ENCODE data around the gene RANBP10. TPM values are rescaled to one million over a fixed set of nuclear protein-coding genes. Genes with fewer than 3 reads are reported as not detected.

The RANBP10 gene
- total and polyA plus RNA-seq, 2 experiments from 2014 or later, result 9.0 to 13.6 TPM

- Histone ChIP-seq H3K4me1 (ENCODE audit: insufficient read depth) (no peaks in the 10 kb centered on the region), H3K4me2 (no peak overlapping the region), H3K27me3 (ENCODE audit: insufficient read depth) (no peaks in the 10 kb centered on the region), H3K36me3 (ENCODE audit: insufficient read depth) (no peaks in the 10 kb centered on the region), H2AFZ (no peak overlapping the region), H3K27ac (ENCODE audit: low read depth) (no peak overlapping the region), H3K9me2 (ENCODE audit: insufficient read depth) (no peaks in the 10 kb centered on the region), H4K20me1 (replicated peaks; ENCODE audit: insufficient read depth) (peaks cover 3% of the 10 kb centered on the region), H3K4me3 (no peak overlapping the region), H3K79me2 (replicated peaks; ENCODE audit: insufficient read depth) (no peaks in the 10 kb centered on the region), H3F3A (replicated peaks; ENCODE audit: low read depth) (no peaks in the 10 kb centered on the region)
- peaks cover 8% of the 10 kb centered on the region for H3K27me3 Mint-ChIP-seq (ENCODE audit: insufficient read depth, low read depth, poor library complexity)
- H3K36me3 Mint-ChIP-seq (ENCODE audit: low read depth), result peaks cover 22% of the 10 kb centered on the region
- no peak overlapping the region; the same call in 1 of the 2 replicates for H3K27ac Mint-ChIP-seq
- ATAC-seq, result no peak
- no peak for TF ChIP-seq JUNB (IDR thresholded peaks at IDR 0.05; ENCODE audit: unreplicated experiment)
- no peak for TF ChIP-seq ZNF331 (CRISPR knock-in tag; IDR thresholded peaks at IDR 0.05; ENCODE audit: low read depth)
- no peak for TF ChIP-seq ETS1 (IDR thresholded peaks at IDR 0.05)
- TF ChIP-seq CREB1 (CRISPR knock-in tag; IDR thresholded peaks at IDR 0.05; ENCODE audit: low read depth), result no peak
- no peak for TF ChIP-seq NANOG (IDR thresholded peaks at IDR 0.05; ENCODE audit: borderline replicate concordance)
- no peak for TF ChIP-seq ZNF462 (CRISPR knock-in tag; IDR thresholded peaks at IDR 0.05)
- TF ChIP-seq EZH2phosphoT487 (IDR thresholded peaks at IDR 0.05; ENCODE audit: unreplicated experiment), result no peak
- TF ChIP-seq EZH2 (IDR thresholded peaks at IDR 0.05; ENCODE audit: low read depth, unreplicated experiment), result no peak
- TF ChIP-seq POLR2AphosphoS5 (IDR thresholded peaks at IDR 0.05; ENCODE audit: low read depth), result no peak
- no peaks in the 10 kb centered on the region; the same call in 2 of the 3 replicates for H3K9me3 Mint-ChIP-seq
- no peaks in the 10 kb centered on the region for H3K4me1 Mint-ChIP-seq
- H3K4me3 Mint-ChIP-seq, result no peak overlapping the region
- DNase-seq (ENCODE audit: low spot score), result no peak
These were observed 65.2 kb downstream of the RANBP10 start for GRCh38 chr16:67741118-67741517.
